C4-2B (cell line): ENCODE measurements around the gene ACSM6.

Source experiments
- CTCF ChIP-seq: fragments of 450-650 bp; conservative IDR thresholded peaks from 2 replicates; pipeline ENCODE4 v1.5.1; 2017; ENCODE audit warnings: mild to moderate bottlenecking
- ZFX ChIP-seq: fragments of 450-650 bp; IDR thresholded peaks from 2 replicates; pipeline ENCODE4 v1.6.1; 2017

GRCh38 chr10:95243318-95243617 lies 49.2 kb downstream of the ACSM6 start:
- peak; percentile 48 for TF ChIP-seq CTCF
- TF ChIP-seq ZFX, result no peak
